Lung (tissue), 12 donors: Measurements from ENCODE around the gene CTXND1. TPM values are rescaled to one million over a fixed set of nuclear protein-coding genes. Genes with fewer than 3 reads are reported as not detected.

Experiments
- ATAC-seq: fragments of 200-7000 bp; cut with Tn5 transposase; one replicate; pipeline ENCODE4 v1.9.1; 2020; ENCODE audit warnings: moderate number of reproducible peaks; ENCODE audit not compliant: insufficient read depth, low FRiP score
- DNase-seq, 3 donors: peaks; one replicate each; pipeline ENCODE4 v3.0.0-alpha.2; 2013 to 2017
- H3K27ac ChIP-seq, 2 donors: one replicate each; pipeline ENCODE4 v1.5.1; 2013; ENCODE audit warnings: mild to moderate bottlenecking in 2 of 2, moderate library complexity in 2 of 2, control low read depth in 1 of 2, inconsistent platforms in 1 of 2, low read depth in 1 of 2, low read length in 1 of 2
- H3K27me3 ChIP-seq, 3 donors: one replicate each; pipeline ENCODE4 v1.5.1; 2013; ENCODE audit warnings: low read length in 2 of 3; ENCODE audit not compliant: control insufficient read depth in 3 of 3, insufficient read depth in 3 of 3
- H3K36me3 ChIP-seq, 4 donors: one replicate each; pipeline ENCODE4 v1.5.1; 2013; ENCODE audit warnings: low read length in 4 of 4, mild to moderate bottlenecking in 1 of 4, moderate library complexity in 1 of 4; ENCODE audit not compliant: control insufficient read depth in 4 of 4, insufficient read depth in 4 of 4
- H3K4me1 ChIP-seq, 5 donors: one replicate each; pipeline ENCODE4 v1.5.1; 2013; ENCODE audit warnings: low read length in 5 of 5, mild to moderate bottlenecking in 2 of 5, moderate library complexity in 1 of 5; ENCODE audit not compliant: control insufficient read depth in 5 of 5, insufficient read depth in 5 of 5
- H3K4me3 ChIP-seq: one replicate; pipeline ENCODE4 v1.5.1; 2013; ENCODE audit warnings: mild to moderate bottlenecking, control low read depth, moderate library complexity
- H3K9ac ChIP-seq, 2 donors: one replicate each; pipeline ENCODE4 v1.5.1; 2013; ENCODE audit warnings: low read length in 2 of 2, control low read depth in 1 of 2; ENCODE audit not compliant: insufficient read depth in 1 of 2
- H3K9me3 ChIP-seq, 4 donors: one replicate each; pipeline ENCODE4 v1.5.1; 2013; ENCODE audit warnings: low read length in 3 of 4, mild to moderate bottlenecking in 1 of 4, moderate library complexity in 1 of 4; ENCODE audit not compliant: control insufficient read depth in 4 of 4, insufficient read depth in 3 of 4
- CTCF ChIP-seq: IDR thresholded peaks from 2 replicates; pipeline ENCODE4 v1.5.1; 2012; ENCODE audit warnings: mild to moderate bottlenecking; ENCODE audit errors: control extremely low read depth, extremely low read depth
- WGBS, 2 donors: extraction: QIAGEN DNeasy Blood & Tissue Kit; methylation state at CpG; one replicate each; pipeline ENCODE4 v1.1.7; 2013; 5-methylcytosine and 5-hydroxymethylcytosine counted together
- polyA plus RNA-seq, 2 donors: library from polyadenylated mRNA; stranded (reverse); fragments of 200-250 nt; gene quantifications; one replicate each; pipeline ENCODE4 v1.2.1, GENCODE V29; 2013
- total RNA-seq, 2 donors: library from RNA; depleted of rRNA in 1 of 2; stranded (reverse); fragments of >200 nt in 1 of 2; gene quantifications; one replicate each; pipeline ENCODE4 v1.2.1, GENCODE V29; 2014 to 2021
- donor health status: control.
- donor health status: control.
- donor health status: Bipolar disorder and iron deficiency.
- donor health status: healthy.
- donor health status: DM: yes; HTN: yes; CAD: no.

CTXND1 gene
- total and polyA plus RNA-seq, 4 donors = 0.10 to 2.4 (median 1.5) TPM

GRCh38 chr15:80154336-80154735, 97.7 kb downstream of the CTXND1 start:
- Histone ChIP-seq H3K27ac (no peak overlapping the region), H3K4me3 (no peak overlapping the region)
- 82 to 89% methylated on average over 6 of the region's 6 CpGs for WGBS, 2 donors

GRCh38 chr15:80153900-80154299, 98.1 kb downstream of the CTXND1 start:
- H3K9me3 ChIP-seq = no peaks in the 10 kb centered on the region
- peaks cover 0 to 12% (median 2%) of the 10 kb centered on the region in 4 donors for H3K36me3 ChIP-seq
- WGBS, 2 donors = 39 to 60% methylated on average over 4 of the region's 4 CpGs
- no peak for ATAC-seq
- no peak for TF ChIP-seq CTCF
- H3K27me3 ChIP-seq = no peaks in the 10 kb centered on the region
- no peak overlapping the region for H3K27ac ChIP-seq
- no peak overlapping the region for H3K9ac ChIP-seq
- DNase-seq = no peak
- H3K4me1 ChIP-seq = peaks cover 0 to 23% (median 12%) of the 10 kb centered on the region in 5 donors
- H3K4me3 ChIP-seq = no peak overlapping the region

More at GRCh38 chr15:80154336-80154735, 97.7 kb downstream of the CTXND1 start:
- H3K9ac ChIP-seq = no peak overlapping the region
- H3K9me3 ChIP-seq = no peaks in the 10 kb centered on the region
- peaks cover 0 to 14% (median 3%) of the 10 kb centered on the region in 4 donors for H3K36me3 ChIP-seq
- peak in 1 of 3 donors; percentile 43 for DNase-seq
- ATAC-seq = no peak
- TF ChIP-seq CTCF = no peak
- no peaks in the 10 kb centered on the region for H3K27me3 ChIP-seq
- peaks cover 0 to 23% (median 12%) of the 10 kb centered on the region in 5 donors for H3K4me1 ChIP-seq

GRCh38 chr15:80152896-80153876, 98.8 kb downstream of the CTXND1 start, which contains the start of gene FAH:
Gene FAH, plus strand, starts transcription at chr15:80152999. Its CDS starts 56 bp downstream, at chr15:80153055.
- no peak for TF ChIP-seq CTCF
- peaks cover 0 to 8% (median 0%) of the 10 kb centered on the region in 4 donors for H3K36me3 ChIP-seq
- WGBS, 2 donors = 1% methylated on average over 42 to 45 of the region's 45 CpGs
- H3K27me3 ChIP-seq = no peaks in the 10 kb centered on the region
- DNase-seq = peak in 1 of 3 donors; percentile 69
- no peaks in the 10 kb centered on the region for H3K9me3 ChIP-seq
- H3K4me1 ChIP-seq = peaks cover 0 to 23% (median 12%) of the 10 kb centered on the region in 5 donors
- peak within 1 kb of the TSS; percentile 29 for H3K4me3 ChIP-seq
- peak; percentile 60 for ATAC-seq
- peak within 1 kb of the TSS; percentile 4 to 69 for H3K27ac ChIP-seq
- peak within 1 kb of the TSS in 1 of 2 donors; percentile 78 for H3K9ac ChIP-seq
